GM13977 (cell line): ENCODE data around the gene MS4A14.
"Not testable (repeated sequence)": the region's sequence is repeated elsewhere in the genome, so short reads cannot be mapped to it uniquely, and the experiment has no call there.

Experiments
- DNase-seq: peaks from one replicate; pipeline ENCODE4 v3.0.0; 2012; ENCODE audit warnings: low spot score
- CTCF ChIP-seq: IDR thresholded peaks from 2 replicates; pipeline ENCODE4 v1.5.1; 2012; ENCODE audit warnings: mild to moderate bottlenecking, control low read depth; ENCODE audit not compliant: insufficient read depth; ENCODE audit errors: extremely low read depth, missing control alignments
- in situ Hi-C: fragments of 300-500 bp; cut with MboI; formaldehyde crosslinking; loops from one replicate; pipeline ENCODE4 v1.12.0; 2022; ENCODE audit warnings: low sequenced_read_pairs, low pct_unique_long_range_greater_than_20kb, mixed read lengths, inconsistent platforms; ENCODE audit not compliant: unreplicated experiment

Gene MS4A14

GRCh38 chr11:60362241-60362640 is 34.0 kb upstream of the MS4A14 start:
- in situ Hi-C loops, result loop anchor here (10.0 to 25.0 kb wide), 3 partner anchors 103 to 400 kb away; partner anchors contain the start of gene MS4A15
- no peak for TF ChIP-seq CTCF
- no peak for DNase-seq

- in situ Hi-C loops, result loop anchor here (10.0 to 25.0 kb wide), 3 partner anchors 101 to 398 kb away; partner anchors contain the start of gene MS4A15
- peak; percentile 62 for DNase-seq
- peak; percentile 69 for TF ChIP-seq CTCF
Observed at GRCh38 chr11:60363542-60364470, 32.5 kb upstream of the MS4A14 start.

- not testable (repeated sequence) for DNase-seq
- in situ Hi-C loops, result loop anchor here (10.0 to 25.0 kb wide), 3 partner anchors 98 to 396 kb away; partner anchors contain the start of gene MS4A15
Observed at GRCh38 chr11:60366262-60366904, 29.9 kb upstream of the MS4A14 start.

GRCh38 chr11:60367009-60367408 is 29.2 kb upstream of the MS4A14 start:
- TF ChIP-seq CTCF, result no peak
- in situ Hi-C loops, result loop anchor here (10.0 to 25.0 kb wide), 3 partner anchors 98 to 395 kb away; partner anchors contain the start of gene MS4A15
- peak; percentile 78 for DNase-seq

- in situ Hi-C loops, result loop anchor here (10.0 to 25.0 kb wide), 3 partner anchors 97 to 394 kb away; partner anchors contain the start of gene MS4A15
- DNase-seq, result no peak
- no peak for TF ChIP-seq CTCF
Observed at GRCh38 chr11:60367896-60368295, 28.4 kb upstream of the MS4A14 start.

- in situ Hi-C loops, result loop anchor here (25.0 kb wide), 1 partner anchor 392 kb away; the partner anchor contains the start of gene MS4A15
- DNase-seq, result no peak
Observed at GRCh38 chr11:60370252-60370810, 25.9 kb upstream of the MS4A14 start.

More at GRCh38 chr11:60370252-60370810, 25.9 kb upstream of the MS4A14 start:
- no peak for TF ChIP-seq CTCF
